IPS-18a (cell line): ENCODE results near the gene BTNL3.
"Not testable (repeated sequence)": the region's sequence is repeated elsewhere in the genome, so short reads cannot be mapped to it uniquely, and the experiment has no call there.

ENCODE experiments used
- H3K27ac ChIP-seq: one replicate; pipeline ENCODE4 v1.5.1; 2013; ENCODE audit warnings: low read length
- H3K27me3 ChIP-seq: one replicate; pipeline ENCODE4 v1.6.1; 2013; ENCODE audit warnings: mild to moderate bottlenecking, low read length; ENCODE audit not compliant: control insufficient read depth, insufficient read depth
- H3K36me3 ChIP-seq: one replicate; pipeline ENCODE4 v1.6.1; 2013; ENCODE audit warnings: low read depth, low read length; ENCODE audit not compliant: control insufficient read depth
- H3K4me1 ChIP-seq: one replicate; pipeline ENCODE4 v1.6.1; 2013; ENCODE audit warnings: low read depth, low read length; ENCODE audit not compliant: control insufficient read depth
- H3K4me3 ChIP-seq: one replicate; pipeline ENCODE4 v1.5.1; 2013; ENCODE audit warnings: low read length
- H3K9ac ChIP-seq: one replicate; pipeline ENCODE4 v1.6.1; 2013; ENCODE audit warnings: mild to moderate bottlenecking, low read length, moderate library complexity
- H3K9me3 ChIP-seq: one replicate; pipeline ENCODE4 v1.6.1; 2013; ENCODE audit warnings: low read depth, low read length; ENCODE audit not compliant: control insufficient read depth

BTNL3 gene

DNA sequence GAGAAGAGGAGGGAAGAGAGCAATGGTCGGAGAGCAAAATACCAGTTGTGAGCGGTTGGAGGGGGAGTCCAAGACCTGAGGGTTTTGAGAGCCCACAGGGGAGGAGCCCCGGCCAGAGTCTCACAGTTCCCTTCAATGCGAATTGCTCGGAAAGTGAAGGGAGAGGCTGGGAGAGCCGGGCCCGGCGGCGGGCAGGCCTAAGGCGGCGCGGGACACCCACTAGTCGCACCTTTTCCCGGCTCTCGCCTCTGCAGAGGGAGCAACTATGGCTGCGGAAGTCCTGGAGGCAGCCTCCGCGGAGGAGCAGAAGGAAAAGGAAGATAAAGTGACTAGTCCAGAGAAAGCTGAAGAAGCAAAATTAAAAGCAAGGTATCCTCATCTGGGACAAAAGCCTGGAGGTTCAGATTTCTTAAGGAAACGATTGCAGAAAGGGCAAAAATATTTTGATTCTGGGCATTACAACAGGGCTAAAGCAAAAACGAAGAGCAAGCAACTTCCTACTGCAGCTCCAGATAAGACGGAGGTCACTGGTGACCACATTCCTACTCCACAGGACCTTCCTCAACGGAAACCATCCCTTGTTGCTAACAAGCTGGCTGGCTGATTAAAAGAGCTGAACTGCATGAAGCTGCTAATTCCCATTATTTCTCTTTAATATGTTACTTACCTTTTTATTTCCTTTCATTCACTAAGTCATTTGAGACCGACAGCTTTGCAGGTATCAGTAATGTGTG is 6.5 kb upstream of the BTNL3 start:
- H3K27me3 ChIP-seq, result no peaks in the 10 kb centered on the region
- H3K9me3 ChIP-seq, result no peaks in the 10 kb centered on the region
- H3K9ac ChIP-seq, result no peak overlapping the region
- no peak overlapping the region for H3K4me3 ChIP-seq
- H3K27ac ChIP-seq, result no peak overlapping the region
- no peaks in the 10 kb centered on the region for H3K4me1 ChIP-seq
- no peaks in the 10 kb centered on the region for H3K36me3 ChIP-seq

DNA sequence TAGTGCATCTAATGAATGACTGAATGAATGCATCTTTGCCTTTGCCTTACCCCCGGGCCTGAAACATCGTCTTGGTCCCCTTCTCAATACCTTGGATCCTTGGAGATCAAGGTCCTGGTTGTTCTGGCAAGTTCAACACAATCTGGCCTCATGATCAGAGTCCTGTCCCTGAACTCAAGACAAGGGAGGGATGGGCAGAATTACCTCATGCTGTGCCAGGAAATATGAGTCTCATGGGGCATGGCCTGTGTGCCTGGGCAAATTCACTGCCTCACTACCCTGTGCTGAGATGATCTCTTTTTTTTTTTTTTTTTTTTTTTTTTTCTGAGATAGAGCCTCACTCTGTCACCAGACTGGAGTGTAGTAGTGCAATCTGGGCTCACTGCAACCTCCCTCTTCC is 630 bp upstream of the BTNL3 start:
- no peak overlapping the region for H3K9ac ChIP-seq
- no peaks in the 10 kb centered on the region for H3K36me3 ChIP-seq
- no peaks in the 10 kb centered on the region for H3K27me3 ChIP-seq
- H3K4me1 ChIP-seq, result no peaks in the 10 kb centered on the region
- H3K27ac ChIP-seq, result no peak overlapping the region
- no peak overlapping the region for H3K4me3 ChIP-seq
- no peaks in the 10 kb centered on the region for H3K9me3 ChIP-seq

DNA sequence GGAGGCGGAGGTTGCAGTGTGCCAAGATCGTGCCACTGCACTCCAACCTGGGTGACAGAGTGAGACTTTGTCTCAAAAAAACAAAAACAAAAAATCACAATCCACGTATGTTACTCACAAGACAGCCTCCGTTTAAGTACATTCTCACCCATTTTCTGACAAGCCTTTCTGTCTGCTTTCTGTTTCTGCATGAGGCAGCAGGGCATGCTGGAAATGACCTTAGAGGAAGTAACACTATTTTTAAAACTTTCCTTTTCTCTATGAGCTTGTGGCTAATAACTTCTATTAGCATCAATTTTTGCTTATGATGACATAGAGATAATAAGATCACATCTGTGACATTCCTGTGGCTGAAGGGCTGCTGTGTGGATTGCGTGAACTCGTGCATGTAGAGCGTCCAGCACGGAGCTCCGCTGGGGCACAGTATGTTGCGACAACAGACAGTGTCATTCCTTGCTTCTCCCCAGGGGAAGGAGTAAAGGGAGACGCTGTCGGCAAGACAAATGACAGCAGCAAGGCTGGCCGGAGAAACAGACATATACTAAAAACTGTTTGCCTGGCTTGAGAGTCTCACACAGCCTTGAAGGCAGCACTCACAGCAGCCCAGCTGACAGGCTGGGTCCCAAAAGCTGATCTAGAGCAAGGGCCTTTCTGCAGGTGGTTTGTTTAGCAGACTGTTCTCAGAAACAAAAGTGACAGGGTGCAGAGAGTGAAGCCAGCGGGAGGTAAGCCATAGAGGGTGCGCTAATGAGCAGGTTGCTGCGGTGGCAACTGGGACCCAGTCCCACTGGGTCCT is 1.6 kb downstream of the BTNL3 start:
- H3K4me3 ChIP-seq, result no peak overlapping the region
- H3K9ac ChIP-seq, result no peak overlapping the region
- no peaks in the 10 kb centered on the region for H3K36me3 ChIP-seq
- no peak overlapping the region for H3K27ac ChIP-seq
- H3K9me3 ChIP-seq, result no peaks in the 10 kb centered on the region
- H3K4me1 ChIP-seq, result no peaks in the 10 kb centered on the region
- no peaks in the 10 kb centered on the region for H3K27me3 ChIP-seq

DNA sequence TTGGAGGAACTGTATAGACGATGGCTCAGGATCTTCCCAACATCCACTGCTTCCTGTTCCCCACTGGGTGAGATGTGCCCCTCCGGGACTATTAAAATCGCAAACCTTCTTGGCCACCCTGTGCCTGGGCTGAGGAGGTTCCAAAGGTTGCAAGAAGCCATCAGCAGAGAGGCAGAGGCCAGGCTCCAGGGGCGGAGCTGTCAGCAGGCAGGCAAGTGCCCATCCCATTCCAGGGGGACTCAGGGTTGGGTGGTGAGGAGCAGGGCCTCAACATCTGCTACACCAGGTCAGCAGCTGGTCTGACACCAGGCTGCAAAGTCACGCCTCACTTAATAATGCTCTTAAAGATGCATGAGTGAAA is 2.2 kb downstream of the BTNL3 start:
- no peak overlapping the region for H3K27ac ChIP-seq
- no peak overlapping the region for H3K4me3 ChIP-seq
- H3K9ac ChIP-seq, result no peak overlapping the region
- H3K4me1 ChIP-seq, result no peaks in the 10 kb centered on the region
- no peaks in the 10 kb centered on the region for H3K27me3 ChIP-seq
- no peaks in the 10 kb centered on the region for H3K9me3 ChIP-seq
- no peaks in the 10 kb centered on the region for H3K36me3 ChIP-seq

DNA sequence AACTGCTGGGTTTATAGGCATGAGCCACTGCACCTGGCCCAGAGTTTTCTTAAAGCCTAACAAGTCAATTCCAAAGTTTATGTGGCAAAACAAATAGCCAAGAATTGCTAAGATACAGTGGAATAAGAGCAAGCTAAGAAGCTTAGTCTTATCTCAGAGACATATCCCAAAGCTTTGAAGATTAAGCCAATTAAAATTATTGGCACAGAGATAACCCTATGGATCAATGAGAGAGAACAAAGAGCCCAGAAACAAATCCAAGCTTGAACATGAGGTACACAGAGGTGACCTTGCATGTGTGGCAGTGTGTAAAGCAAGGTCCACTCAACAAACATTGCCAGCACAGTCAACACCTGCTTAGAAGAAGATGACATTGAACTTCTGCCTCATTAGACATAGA is 13.3 kb downstream of the BTNL3 start:
- no peaks in the 10 kb centered on the region for H3K9me3 ChIP-seq
- H3K4me1 ChIP-seq, result no peaks in the 10 kb centered on the region
- no peak overlapping the region for H3K27ac ChIP-seq
- H3K4me3 ChIP-seq, result no peak overlapping the region
- no peak overlapping the region for H3K9ac ChIP-seq
- no peaks in the 10 kb centered on the region for H3K27me3 ChIP-seq
- H3K36me3 ChIP-seq, result no peaks in the 10 kb centered on the region

DNA sequence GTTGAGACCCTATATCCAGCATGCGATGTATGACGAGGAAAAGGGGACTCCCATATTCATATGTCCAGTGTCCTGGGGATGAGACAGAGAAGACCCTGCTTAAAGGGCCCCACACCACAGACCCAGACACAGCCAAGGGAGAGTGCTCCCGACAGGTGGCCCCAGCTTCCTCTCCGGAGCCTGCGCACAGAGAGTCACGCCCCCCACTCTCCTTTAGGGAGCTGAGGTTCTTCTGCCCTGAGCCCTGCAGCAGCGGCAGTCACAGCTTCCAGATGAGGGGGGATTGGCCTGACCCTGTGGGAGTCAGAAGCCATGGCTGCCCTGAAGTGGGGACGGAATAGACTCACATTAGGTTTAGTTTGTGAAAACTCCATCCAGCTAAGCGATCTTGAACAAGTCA is 17.1 kb downstream of the BTNL3 start:
- no peak overlapping the region for H3K27ac ChIP-seq
- H3K9me3 ChIP-seq, result no peaks in the 10 kb centered on the region
- H3K4me1 ChIP-seq, result no peaks in the 10 kb centered on the region
- H3K36me3 ChIP-seq, result no peaks in the 10 kb centered on the region
- no peaks in the 10 kb centered on the region for H3K27me3 ChIP-seq
- no peak overlapping the region for H3K4me3 ChIP-seq
- H3K9ac ChIP-seq, result no peak overlapping the region

DNA sequence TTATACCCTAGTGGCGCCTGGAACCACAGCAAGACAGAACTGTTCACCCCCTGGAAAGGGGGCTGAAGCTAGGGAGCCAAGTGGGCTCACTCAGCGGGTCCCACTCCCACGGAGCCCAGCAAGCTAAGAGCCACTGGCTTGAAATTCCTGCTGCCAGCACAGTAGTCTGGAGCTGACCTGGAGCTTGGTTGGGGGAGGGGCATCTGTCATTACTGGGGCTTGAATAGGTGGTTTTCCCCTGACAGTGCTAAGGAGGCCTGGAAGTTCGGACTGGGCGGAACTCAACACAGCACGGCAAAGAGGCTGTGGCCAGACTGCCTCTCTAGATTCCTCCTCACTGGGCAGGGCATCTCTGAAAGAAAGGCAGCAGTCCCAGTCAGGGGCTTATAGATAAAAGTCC is 19.5 kb downstream of the BTNL3 start:
- Histone ChIP-seq H3K27ac (no peak overlapping the region), H3K27me3 (no peaks in the 10 kb centered on the region), H3K9ac (no peak overlapping the region), H3K4me1 (no peaks in the 10 kb centered on the region), H3K36me3 (no peaks in the 10 kb centered on the region), H3K4me3 (no peak overlapping the region), H3K9me3 (no peaks in the 10 kb centered on the region)

DNA sequence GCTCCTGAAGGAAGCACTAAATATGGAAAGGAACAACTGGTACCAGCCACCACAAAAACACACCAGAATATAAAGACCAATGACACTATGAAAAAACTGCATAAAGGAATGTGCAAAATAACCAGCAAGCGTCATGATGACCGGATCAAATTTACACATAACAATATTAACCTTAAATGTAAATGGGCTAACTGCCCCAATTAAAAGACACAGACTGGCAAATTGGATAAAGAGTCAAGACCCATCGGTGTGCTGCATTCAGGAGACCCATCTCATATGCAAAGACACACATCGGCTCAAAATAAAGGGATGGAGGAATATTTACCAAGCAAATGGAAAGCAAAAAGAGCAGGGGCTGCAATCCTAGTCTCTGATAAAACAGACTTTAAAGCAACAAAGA is 21.4 kb downstream of the BTNL3 start:
- not testable (repeated sequence) for H3K4me3 ChIP-seq, H3K9me3 ChIP-seq, H3K27ac ChIP-seq, H3K9ac ChIP-seq, H3K4me1 ChIP-seq, H3K27me3 ChIP-seq, H3K36me3 ChIP-seq

DNA sequence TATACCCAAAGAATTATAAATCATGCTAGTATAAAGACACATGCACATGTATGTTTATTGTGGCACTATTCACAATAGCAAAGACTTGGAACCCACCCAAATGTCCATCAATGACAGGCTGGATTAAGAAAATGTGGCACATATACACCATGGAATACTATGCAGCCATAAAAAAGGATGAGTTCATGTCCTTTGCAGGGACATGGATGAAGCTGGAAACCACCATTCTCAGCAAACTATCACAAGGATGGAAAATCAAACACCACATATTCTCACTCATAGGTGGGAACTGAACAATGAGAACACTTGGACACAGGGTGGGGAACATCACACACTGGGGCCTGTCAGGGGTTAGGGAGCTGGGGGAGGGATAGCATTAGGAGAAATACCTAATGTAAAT is 26.0 kb downstream of the BTNL3 start:
- H3K4me3 ChIP-seq, H3K9ac ChIP-seq, H3K4me1 ChIP-seq, H3K27me3 ChIP-seq, H3K9me3 ChIP-seq, H3K27ac ChIP-seq, H3K36me3 ChIP-seq: not testable (repeated sequence)

DNA sequence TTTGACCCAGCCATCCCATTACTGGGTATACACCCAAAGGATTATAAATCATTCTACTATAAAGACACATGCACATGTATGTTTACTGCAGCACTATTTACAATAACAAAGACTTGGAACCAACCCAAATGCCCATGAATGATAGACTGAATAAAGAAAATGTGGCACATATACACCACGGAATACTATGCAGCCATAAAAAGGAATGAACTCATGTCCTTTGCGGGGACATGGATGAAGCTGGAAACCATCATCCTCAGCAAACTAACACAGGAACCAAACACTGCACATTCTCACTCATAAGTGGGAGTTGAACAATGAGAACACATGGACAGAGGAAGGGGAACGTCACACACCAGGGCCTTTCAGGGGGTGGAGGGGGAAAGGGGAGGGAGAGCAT is 28.8 kb downstream of the BTNL3 start:
- not testable (repeated sequence) for H3K27me3 ChIP-seq, H3K4me1 ChIP-seq, H3K27ac ChIP-seq, H3K4me3 ChIP-seq, H3K36me3 ChIP-seq, H3K9ac ChIP-seq, H3K9me3 ChIP-seq

DNA sequence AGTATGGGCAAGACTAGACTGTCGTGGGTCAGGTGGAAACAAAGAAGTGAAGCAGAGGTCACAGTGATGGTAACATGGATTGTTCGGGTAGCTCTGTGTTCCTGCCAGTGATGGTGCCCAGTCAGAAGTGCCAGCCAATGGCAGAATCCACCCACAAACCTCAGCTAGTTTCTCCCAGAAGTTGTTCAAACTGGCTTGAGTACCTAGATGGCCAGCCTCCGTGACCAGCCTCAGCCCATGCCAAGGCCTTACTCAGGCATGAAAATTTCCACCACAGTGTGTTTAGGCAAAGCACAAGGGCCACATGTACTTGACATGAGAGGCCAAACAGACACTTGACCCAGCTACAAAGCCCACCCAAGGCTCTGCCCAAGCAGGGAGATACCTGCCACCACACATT is 32.0 kb downstream of the BTNL3 start:
- no peak overlapping the region for H3K4me3 ChIP-seq
- H3K9ac ChIP-seq, result no peak overlapping the region
- no peaks in the 10 kb centered on the region for H3K4me1 ChIP-seq
- peaks cover 4% of the 10 kb centered on the region for H3K9me3 ChIP-seq
- H3K27me3 ChIP-seq, result no peaks in the 10 kb centered on the region
- no peak overlapping the region for H3K27ac ChIP-seq
- no peaks in the 10 kb centered on the region for H3K36me3 ChIP-seq
